Stomach smooth muscle (tissue), 2 donors: ENCODE data around the gene CRACDL.
"Not testable (repeated sequence)": the region's sequence is repeated elsewhere in the genome, so short reads cannot be mapped to it uniquely, and the experiment has no call there.

Experiments
- H3K27ac ChIP-seq: one replicate; pipeline ENCODE4 v1.7.0; 2013; ENCODE audit warnings: mild to moderate bottlenecking, low read length, inconsistent platforms
- H3K27me3 ChIP-seq, 2 donors: one replicate each; pipeline ENCODE4 v1.7.0; 2013; ENCODE audit warnings: low read length in 2 of 2; ENCODE audit not compliant: insufficient read depth in 2 of 2, control insufficient read depth in 1 of 2
- H3K36me3 ChIP-seq, 2 donors: one replicate each; pipeline ENCODE4 v1.7.0; 2013; ENCODE audit warnings: low read length in 2 of 2; ENCODE audit not compliant: control insufficient read depth in 2 of 2, insufficient read depth in 2 of 2
- H3K4me1 ChIP-seq: one replicate; pipeline ENCODE4 v1.7.0; 2013; ENCODE audit warnings: low read length; ENCODE audit not compliant: control insufficient read depth, insufficient read depth
- H3K4me3 ChIP-seq, 2 donors: one replicate each; pipeline ENCODE4 v1.7.0; 2013; ENCODE audit warnings: low read length in 2 of 2
- H3K9ac ChIP-seq, 2 donors: one replicate each; pipeline ENCODE4 v1.7.0; 2013; ENCODE audit warnings: low read length in 2 of 2, mild to moderate bottlenecking in 1 of 2
- H3K9me3 ChIP-seq, 2 donors: one replicate each; pipeline ENCODE4 v1.7.0; 2013; ENCODE audit warnings: low read length in 2 of 2; ENCODE audit not compliant: control insufficient read depth in 2 of 2
- donor health status: healthy.
- donor health status: Pancreatic carcinoma.

The CRACDL gene

DNA sequence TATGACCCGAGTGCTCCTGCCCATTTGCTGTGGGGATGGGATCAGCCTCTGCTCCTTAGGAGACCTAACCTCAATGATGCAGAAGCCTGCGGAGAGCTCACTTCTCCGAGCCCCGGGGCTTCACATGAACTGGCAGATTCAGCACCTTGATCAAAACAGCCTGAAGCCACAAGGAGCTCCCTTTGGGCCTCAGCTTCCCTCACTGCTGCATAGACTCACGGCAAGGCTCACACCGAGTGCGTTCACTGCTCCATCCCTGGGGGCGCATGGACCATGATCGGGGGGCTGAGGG lies 33.0 kb downstream of the CRACDL start:
- Histone ChIP-seq H3K9ac (no peak overlapping the region), H3K9me3 (no peaks in the 10 kb centered on the region), H3K36me3 (no peaks in the 10 kb centered on the region), H3K27ac (no peak overlapping the region), H3K4me3 (no peak overlapping the region), H3K27me3 (no peaks in the 10 kb centered on the region), H3K4me1 (no peaks in the 10 kb centered on the region)

DNA sequence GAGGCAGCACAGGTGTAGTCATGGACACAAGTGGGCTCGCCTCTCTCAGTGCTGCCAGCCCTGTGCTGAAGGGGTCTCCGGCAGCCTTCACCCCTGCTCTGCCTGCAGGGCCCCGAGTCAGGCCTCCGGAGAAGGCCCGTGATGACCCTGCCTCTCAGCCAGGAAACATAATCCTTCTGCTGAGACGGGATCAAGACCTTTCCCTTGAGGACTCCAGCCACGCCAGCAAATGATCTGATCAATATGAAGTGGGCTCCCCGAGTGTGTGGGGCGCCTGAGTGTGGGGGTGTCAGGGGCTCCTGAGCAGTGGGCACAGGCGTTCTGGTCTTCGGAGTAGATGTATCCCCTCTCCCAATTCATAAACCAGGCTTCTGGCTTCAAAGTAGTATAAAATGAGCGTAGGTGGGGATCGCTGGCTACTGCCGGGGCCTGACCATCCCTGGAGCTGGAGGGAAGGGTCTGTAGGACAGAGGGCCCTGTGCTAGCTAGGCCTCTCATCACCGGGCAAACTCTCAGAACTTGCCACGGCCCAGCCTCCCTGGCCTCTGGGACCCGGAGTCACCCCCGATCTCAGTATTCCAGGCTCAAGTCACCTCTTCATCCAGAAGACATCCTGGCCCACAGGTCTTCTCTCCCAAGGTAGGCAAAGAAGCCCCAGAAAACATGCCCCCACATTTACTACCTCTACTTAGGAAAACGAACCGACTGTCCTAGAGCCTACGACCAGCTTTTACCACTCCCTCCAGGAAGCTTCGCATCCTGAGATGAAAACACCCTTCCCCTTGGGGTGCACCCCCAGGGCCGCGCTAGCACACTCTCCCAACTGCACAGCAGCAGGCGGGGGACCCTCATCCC lies 33.6 kb downstream of the CRACDL start:
- H3K4me1 ChIP-seq, result no peaks in the 10 kb centered on the region
- H3K27ac ChIP-seq, result no peak overlapping the region
- H3K36me3 ChIP-seq, result no peaks in the 10 kb centered on the region
- H3K9me3 ChIP-seq, result no peaks in the 10 kb centered on the region
- no peaks in the 10 kb centered on the region for H3K27me3 ChIP-seq
- H3K9ac ChIP-seq, result no peak overlapping the region
- no peak overlapping the region for H3K4me3 ChIP-seq

DNA sequence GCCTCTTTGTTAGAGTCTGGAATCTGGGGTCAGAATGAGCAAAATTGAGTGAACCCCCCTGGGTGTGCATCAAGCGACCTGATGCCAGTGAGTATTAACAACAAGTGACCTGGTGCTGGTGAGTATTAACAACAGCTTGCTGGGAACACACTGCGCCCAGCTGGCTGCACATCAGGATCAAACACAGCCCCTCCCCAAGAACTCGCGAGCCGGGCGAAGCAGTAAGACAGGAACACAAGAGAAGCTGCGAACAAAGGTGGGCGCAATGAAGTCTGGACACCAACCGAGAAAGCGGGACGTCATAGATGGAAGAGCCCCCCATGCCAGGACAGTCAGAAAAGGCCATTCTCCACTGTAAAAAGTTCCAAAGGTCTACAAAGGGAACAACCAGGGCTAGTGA lies 34.3 kb downstream of the CRACDL start:
- Histone ChIP-seq H3K9ac (no peak overlapping the region), H3K9me3 (no peaks in the 10 kb centered on the region), H3K27ac (no peak overlapping the region), H3K27me3 (no peaks in the 10 kb centered on the region), H3K4me3 (no peak overlapping the region), H3K36me3 (no peaks in the 10 kb centered on the region), H3K4me1 (no peaks in the 10 kb centered on the region)

DNA sequence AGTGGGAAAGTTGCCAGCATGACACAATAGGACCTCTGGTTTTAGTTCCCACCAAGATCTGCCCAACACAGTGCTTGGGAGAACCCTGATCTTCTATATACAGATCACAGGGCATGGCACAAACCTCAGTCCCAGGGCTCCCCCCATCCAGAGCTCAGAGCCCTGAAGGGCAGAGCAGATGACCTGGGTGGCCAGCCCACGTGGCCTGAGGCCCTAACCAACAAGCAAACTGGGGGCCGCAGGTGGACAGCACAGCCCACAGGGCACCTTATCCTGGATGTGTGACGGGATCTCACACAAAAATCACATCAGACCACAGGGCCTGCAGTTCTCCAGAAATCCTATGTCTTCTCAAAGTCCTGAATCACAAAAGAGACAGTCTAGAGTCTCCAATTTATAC lies 34.7 kb downstream of the CRACDL start:
- Histone ChIP-seq H3K27ac (no peak overlapping the region), H3K36me3 (no peaks in the 10 kb centered on the region), H3K9me3 (no peaks in the 10 kb centered on the region), H3K27me3 (no peaks in the 10 kb centered on the region), H3K9ac (no peak overlapping the region), H3K4me3 (no peak overlapping the region), H3K4me1 (no peaks in the 10 kb centered on the region)

DNA sequence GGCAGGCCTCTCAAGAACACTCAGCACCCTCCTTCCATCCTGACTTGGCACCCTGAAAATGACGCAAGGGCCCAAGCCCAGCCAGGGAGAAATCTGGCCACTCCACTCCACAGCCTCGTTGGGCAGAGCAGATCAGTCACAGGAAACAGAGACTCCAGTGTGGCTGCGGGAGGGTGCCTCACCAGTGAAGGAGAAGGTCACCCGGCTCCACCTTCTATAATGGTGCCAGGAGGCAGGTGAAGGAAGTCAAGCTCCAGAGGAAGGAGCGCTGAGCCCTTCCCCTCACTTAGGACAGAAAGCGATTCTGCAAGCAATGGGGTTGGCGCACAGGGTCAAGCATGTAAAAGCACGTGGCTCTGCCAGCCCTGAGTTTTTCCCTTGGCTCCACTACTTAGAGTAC lies 35.3 kb downstream of the CRACDL start:
- H3K9ac ChIP-seq, result no peak overlapping the region

DNA sequence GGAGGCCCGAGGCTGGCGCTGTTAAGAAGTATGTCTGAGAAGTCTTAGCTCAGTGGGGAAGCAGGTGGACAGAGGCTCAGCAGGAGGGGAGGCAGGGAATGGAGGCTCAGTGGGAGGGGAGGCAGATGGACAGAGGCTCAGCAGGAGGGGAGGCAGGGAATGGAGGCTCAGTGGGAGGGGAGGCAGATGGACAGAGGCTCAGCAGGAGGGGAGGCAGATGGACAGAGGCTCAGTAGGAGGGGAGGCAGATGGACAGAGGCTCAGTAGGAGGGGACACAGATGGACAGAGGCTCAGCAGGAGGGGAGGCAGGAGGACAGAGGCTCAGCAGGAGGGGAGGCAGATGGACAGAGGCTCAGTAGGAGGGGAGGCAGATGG lies 36.3 kb downstream of the CRACDL start:
- not testable (repeated sequence) for H3K4me3 ChIP-seq, H3K36me3 ChIP-seq, H3K27me3 ChIP-seq, H3K9ac ChIP-seq, H3K4me1 ChIP-seq, H3K9me3 ChIP-seq, H3K27ac ChIP-seq

More for the DNA sequence above, 35.3 kb downstream of the CRACDL start:
- H3K4me3 ChIP-seq, result no peak overlapping the region
- no peaks in the 10 kb centered on the region for H3K9me3 ChIP-seq
- no peaks in the 10 kb centered on the region for H3K36me3 ChIP-seq
- H3K4me1 ChIP-seq, result no peaks in the 10 kb centered on the region
- H3K27me3 ChIP-seq, result no peaks in the 10 kb centered on the region
- no peak overlapping the region for H3K27ac ChIP-seq

DNA sequence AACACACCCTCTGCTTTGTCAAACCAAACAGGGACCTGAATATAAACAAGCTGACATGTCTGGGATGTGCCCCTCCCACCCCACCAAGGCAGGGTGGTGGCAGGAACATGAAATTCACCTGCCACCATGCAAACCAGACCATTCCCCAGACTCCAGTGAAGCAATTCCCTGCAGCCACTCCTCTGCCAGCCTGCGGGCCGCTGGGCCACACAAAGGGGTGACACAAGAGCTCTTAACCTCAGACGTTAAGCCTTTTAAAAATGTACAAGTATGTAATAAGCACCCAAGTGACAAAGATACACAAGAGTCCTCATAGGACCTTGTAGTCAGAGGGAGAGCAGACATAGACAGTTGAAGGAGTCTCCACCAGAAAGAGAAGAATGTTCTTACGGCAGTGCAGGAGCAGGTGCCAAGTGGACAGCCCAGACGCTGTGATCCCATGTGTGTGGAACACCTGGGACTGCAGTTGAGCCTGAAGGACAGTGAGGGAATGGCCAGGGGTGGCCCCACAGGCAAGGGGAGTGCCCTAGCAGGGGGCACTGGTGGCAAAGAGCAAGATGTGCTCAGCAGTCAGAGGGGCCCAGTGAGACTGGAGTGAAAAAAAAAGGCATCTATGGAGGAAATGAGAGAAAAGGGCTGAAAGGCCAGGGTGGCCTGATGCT lies 36.9 kb downstream of the CRACDL start:
- Histone ChIP-seq H3K9me3 (no peaks in the 10 kb centered on the region), H3K27ac (no peak overlapping the region), H3K4me1 (no peaks in the 10 kb centered on the region), H3K9ac (no peak overlapping the region), H3K36me3 (no peaks in the 10 kb centered on the region), H3K27me3 (no peaks in the 10 kb centered on the region), H3K4me3 (no peak overlapping the region)

DNA sequence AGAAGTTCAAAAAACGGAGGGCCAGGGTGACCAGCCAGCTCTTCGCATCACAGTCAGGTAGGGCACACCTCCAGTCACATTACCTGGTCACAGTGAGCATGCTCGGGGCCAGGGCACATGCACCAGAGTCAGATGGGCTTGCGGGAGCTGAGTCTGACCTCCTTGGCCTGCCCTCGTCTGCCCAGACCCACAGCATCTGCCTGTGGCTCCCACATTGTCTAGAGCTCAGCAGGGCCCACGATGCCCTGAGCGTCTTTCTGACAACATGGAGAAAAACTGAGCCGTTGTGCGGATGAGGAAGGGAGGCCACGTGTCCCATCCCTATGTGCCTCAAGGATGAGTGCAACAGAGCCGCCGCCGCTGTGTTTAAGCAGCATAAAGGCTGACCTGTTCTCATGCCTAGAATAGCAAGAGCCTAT lies 37.6 kb downstream of the CRACDL start:
- Histone ChIP-seq H3K9me3 (no peaks in the 10 kb centered on the region), H3K4me1 (no peaks in the 10 kb centered on the region), H3K27ac (no peak overlapping the region), H3K36me3 (no peaks in the 10 kb centered on the region), H3K27me3 (no peaks in the 10 kb centered on the region), H3K4me3 (no peak overlapping the region), H3K9ac (no peak overlapping the region)

DNA sequence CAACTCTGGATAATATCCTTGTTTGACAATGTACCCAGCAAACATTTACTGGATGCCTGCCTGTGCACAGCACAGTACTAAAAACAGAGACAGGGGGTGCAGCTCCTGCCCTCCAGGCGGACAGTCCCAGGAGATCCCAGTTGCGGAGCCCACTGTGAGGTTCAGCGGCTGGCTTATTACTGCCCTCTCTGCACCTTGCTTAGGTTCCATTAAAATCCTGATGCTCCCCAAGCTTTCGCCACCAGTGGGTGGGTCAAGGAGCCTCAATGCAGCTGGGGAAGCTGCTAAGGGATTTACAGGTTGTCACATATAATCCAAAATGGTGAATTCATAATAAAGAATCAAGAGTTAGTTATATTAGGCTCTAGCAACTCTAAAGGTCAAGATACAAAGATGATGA lies 38.3 kb downstream of the CRACDL start:
- Histone ChIP-seq H3K9me3 (no peaks in the 10 kb centered on the region), H3K27me3 (no peaks in the 10 kb centered on the region)

DNA sequence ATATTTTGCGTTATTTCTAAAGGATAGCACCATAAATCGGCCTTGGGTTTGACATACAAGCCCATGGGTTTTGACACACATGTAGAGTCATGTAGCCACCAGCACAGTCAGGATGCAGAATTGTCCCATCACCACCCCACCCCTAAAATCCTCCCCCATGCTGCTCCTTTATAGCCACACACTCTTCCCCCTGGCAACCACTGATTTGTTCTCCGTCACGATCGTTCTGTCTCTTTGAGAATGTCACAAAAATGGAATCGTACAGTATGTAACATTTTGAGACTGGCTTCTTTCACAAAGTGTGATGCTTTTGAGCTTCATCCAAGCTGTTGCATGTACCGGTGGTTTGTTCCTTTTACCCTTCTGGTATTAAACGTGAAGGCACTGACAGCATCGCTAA lies 39.1 kb downstream of the CRACDL start:
- H3K27ac ChIP-seq, result no peak overlapping the region
- H3K4me1 ChIP-seq, result no peaks in the 10 kb centered on the region
- no peak overlapping the region for H3K9ac ChIP-seq
- H3K4me3 ChIP-seq, result no peak overlapping the region
- H3K27me3 ChIP-seq, result no peaks in the 10 kb centered on the region
- no peaks in the 10 kb centered on the region for H3K36me3 ChIP-seq
- no peaks in the 10 kb centered on the region for H3K9me3 ChIP-seq

More for the DNA sequence above, 38.3 kb downstream of the CRACDL start:
- H3K4me3 ChIP-seq, result no peak overlapping the region
- no peaks in the 10 kb centered on the region for H3K36me3 ChIP-seq
- no peak overlapping the region for H3K27ac ChIP-seq
- H3K9ac ChIP-seq, result no peak overlapping the region
- H3K4me1 ChIP-seq, result no peaks in the 10 kb centered on the region

DNA sequence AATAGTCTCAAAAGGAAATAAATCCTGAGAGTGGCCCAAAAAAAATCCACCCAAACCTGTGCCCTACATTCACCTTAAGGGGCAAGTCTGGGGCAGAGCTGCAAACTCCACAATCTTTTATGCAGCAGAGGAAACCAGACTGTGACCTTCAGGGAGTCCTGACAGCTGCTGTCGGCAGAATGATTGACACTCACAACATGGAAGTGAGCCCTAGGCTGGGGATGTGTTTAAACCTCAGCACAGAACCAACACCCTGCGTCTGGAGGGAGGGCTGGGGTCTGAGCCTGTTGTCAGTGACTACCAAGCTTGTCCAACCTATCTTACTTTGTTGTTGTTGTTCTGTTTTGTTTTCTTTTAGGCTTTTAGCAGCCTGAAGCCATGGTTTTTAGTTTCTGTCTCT lies 39.6 kb downstream of the CRACDL start:
- H3K36me3 ChIP-seq, result no peaks in the 10 kb centered on the region
- no peak overlapping the region for H3K27ac ChIP-seq

More for the DNA sequence above, 39.6 kb downstream of the CRACDL start:
- Histone ChIP-seq H3K27me3 (no peaks in the 10 kb centered on the region), H3K4me1 (no peaks in the 10 kb centered on the region), H3K9me3 (no peaks in the 10 kb centered on the region), H3K9ac (no peak overlapping the region), H3K4me3 (no peak overlapping the region)
